ENCODE results near the gene ROBO1. TPM values are rescaled to one million over a fixed set of nuclear protein-coding genes. Genes with fewer than 3 reads are reported as not detected.

The ROBO1 gene
- total RNA-seq, 1 experiment from 2014 or later, result 67.6 TPM

DNA sequence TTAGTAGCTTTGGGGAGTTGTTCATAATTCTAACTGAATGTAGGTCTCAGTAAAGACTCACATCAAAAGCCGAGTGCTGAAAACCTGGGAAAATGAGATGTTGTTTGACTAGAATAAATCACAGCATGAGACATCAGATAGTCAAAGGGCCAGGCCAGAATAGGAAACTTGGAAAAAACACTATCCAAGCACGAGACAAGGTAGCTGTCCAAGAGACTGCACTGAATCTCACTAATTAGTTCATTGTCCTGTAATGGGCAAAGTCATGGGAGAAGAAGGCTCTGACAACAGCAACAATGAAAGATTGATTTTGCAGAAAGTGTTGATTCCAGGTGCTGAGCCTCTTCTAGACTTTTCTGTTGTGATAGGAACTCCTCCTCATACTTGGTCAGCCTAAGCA, 314.2 kb downstream of the ROBO1 start:
- no TSS peak for BruUV-seq (replicated peaks)
- Histone ChIP-seq H3K4me1 (ENCODE audit: insufficient read depth, low read length, poor library complexity, severe bottlenecking) (no peaks in the 10 kb centered on the region), H3K27ac (ENCODE audit: low read depth, low read length, poor library complexity, severe bottlenecking) (no peak overlapping the region), H3K9me3 (ENCODE audit: low read depth, low read length, poor library complexity, severe bottlenecking) (no peaks in the 10 kb centered on the region), H3K4me3 (ENCODE audit: low read depth, low read length, poor library complexity, severe bottlenecking) (no peak overlapping the region), H3K36me3 (ENCODE audit: insufficient read depth, low read length, poor library complexity, severe bottlenecking) (no peaks in the 10 kb centered on the region), H3K27me3 (replicated peaks; ENCODE audit: insufficient read depth, low read depth, low read length, poor library complexity) (no peaks in the 10 kb centered on the region)
- ChIA-PET CTCF (no interaction called here), POLR2A (ENCODE audit: low non-redundant PET) (no interaction called here)
- DNase-seq (ENCODE audit: low spot score), result no peak
- TF ChIP-seq EZH2 (IDR thresholded peaks at IDR 0.05; ENCODE audit: borderline replicate concordance, low read depth, low read length, poor library complexity, severe bottlenecking), result no peak
- TF ChIP-seq CTCF (conservative IDR thresholded peaks at IDR 0.05; ENCODE audit: low read depth, low read length), result no peak
- intact Hi-C loops (cut with micrococcal nuclease; ENCODE audit: unreplicated experiment), result no loop called here

DNA sequence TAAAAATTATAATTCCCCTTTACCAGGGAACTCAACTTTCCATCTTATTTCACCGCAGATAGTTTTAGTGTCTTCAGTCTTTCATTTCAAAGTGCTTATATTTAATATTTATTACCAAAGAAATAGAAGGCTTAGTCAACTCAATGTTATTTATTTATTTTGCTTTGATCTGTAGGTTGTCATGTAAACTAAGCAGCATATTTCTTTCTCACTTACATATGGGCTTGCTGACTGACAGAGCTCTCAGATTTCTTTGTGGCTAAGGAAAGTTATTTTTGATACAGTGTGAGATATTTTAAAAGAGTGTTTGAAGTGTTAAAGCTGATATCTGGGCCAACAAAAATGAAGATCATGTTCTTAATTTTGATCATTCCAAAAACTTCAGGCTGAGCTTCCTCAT, 331.4 kb downstream of the ROBO1 start:
- H3K9me3 ChIP-seq (ENCODE audit: low read depth, low read length, poor library complexity, severe bottlenecking), result no peaks in the 10 kb centered on the region
- H3K36me3 ChIP-seq (ENCODE audit: insufficient read depth, low read length, poor library complexity, severe bottlenecking), result no peaks in the 10 kb centered on the region
- CTCF ChIA-PET, result no interaction called here
- POLR2A ChIA-PET (ENCODE audit: low non-redundant PET), result no interaction called here
- H3K4me3 ChIP-seq (ENCODE audit: low read depth, low read length, poor library complexity, severe bottlenecking), result no peak overlapping the region
- H3K27me3 ChIP-seq (replicated peaks; ENCODE audit: insufficient read depth, low read depth, low read length, poor library complexity), result no peaks in the 10 kb centered on the region
- TF ChIP-seq CTCF (conservative IDR thresholded peaks at IDR 0.05; ENCODE audit: low read depth, low read length) (no peak), EZH2 (IDR thresholded peaks at IDR 0.05; ENCODE audit: borderline replicate concordance, low read depth, low read length, poor library complexity, severe bottlenecking) (no peak)
- BruUV-seq (replicated peaks), result no TSS peak
- intact Hi-C loops (cut with micrococcal nuclease; ENCODE audit: unreplicated experiment), result no loop called here
- DNase-seq (ENCODE audit: low spot score), result no peak
- no peaks in the 10 kb centered on the region for H3K4me1 ChIP-seq (ENCODE audit: insufficient read depth, low read length, poor library complexity, severe bottlenecking)
- no peak overlapping the region for H3K27ac ChIP-seq (ENCODE audit: low read depth, low read length, poor library complexity, severe bottlenecking)

DNA sequence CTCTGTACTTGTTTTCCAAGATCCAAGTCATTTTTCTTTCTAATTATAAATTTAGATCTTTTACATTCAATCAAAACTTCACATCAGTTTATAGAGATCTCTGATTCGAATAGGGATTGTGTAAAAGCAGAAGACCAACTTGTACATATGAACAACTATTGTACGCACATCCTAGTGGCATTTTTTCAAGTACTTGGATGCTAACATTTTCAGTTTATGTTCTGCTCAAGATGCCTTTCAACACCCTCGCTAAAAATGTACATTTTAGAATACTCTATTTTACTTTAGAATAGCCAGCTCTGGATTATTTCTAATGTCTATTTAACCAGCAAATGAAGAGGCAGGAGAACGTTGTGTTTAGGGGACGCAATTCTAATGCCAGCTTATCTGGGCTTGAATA, 340.7 kb downstream of the ROBO1 start:
- Histone ChIP-seq H3K4me1 (ENCODE audit: insufficient read depth, low read length, poor library complexity, severe bottlenecking) (no peaks in the 10 kb centered on the region), H3K27me3 (replicated peaks; ENCODE audit: insufficient read depth, low read depth, low read length, poor library complexity) (no peaks in the 10 kb centered on the region), H3K4me3 (ENCODE audit: low read depth, low read length, poor library complexity, severe bottlenecking) (no peak overlapping the region), H3K9me3 (ENCODE audit: low read depth, low read length, poor library complexity, severe bottlenecking) (no peaks in the 10 kb centered on the region), H3K36me3 (ENCODE audit: insufficient read depth, low read length, poor library complexity, severe bottlenecking) (no peaks in the 10 kb centered on the region), H3K27ac (ENCODE audit: low read depth, low read length, poor library complexity, severe bottlenecking) (no peak overlapping the region)
- CTCF ChIA-PET, result no interaction called here
- no TSS peak for BruUV-seq (replicated peaks)
- POLR2A ChIA-PET (ENCODE audit: low non-redundant PET), result no interaction called here
- no peak for TF ChIP-seq EZH2 (IDR thresholded peaks at IDR 0.05; ENCODE audit: borderline replicate concordance, low read depth, low read length, poor library complexity, severe bottlenecking)
- TF ChIP-seq CTCF (conservative IDR thresholded peaks at IDR 0.05; ENCODE audit: low read depth, low read length), result no peak
- intact Hi-C loops (cut with micrococcal nuclease; ENCODE audit: unreplicated experiment), result no loop called here
- no peak for DNase-seq (ENCODE audit: low spot score)

Measured in A673 (cell line).